ENCODE measurements around the gene HES4.

The HES4 gene

GRCh38 chr1:1004420-1004779 is 4.5 kb upstream of the HES4 start:
- TF ChIP-seq CTCF (conservative IDR thresholded peaks at IDR 0.05) (no peak), ZFX (IDR thresholded peaks at IDR 0.05) (no peak)
- peak overlapping the region; percentile 68 for H3K27ac ChIP-seq

- TF ChIP-seq ZFX (IDR thresholded peaks at IDR 0.05) (no peak), CTCF (conservative IDR thresholded peaks at IDR 0.05) (no peak)
- peak overlapping the region; percentile 68; the same call in 1 of the 2 replicates for H3K27ac ChIP-seq
Measured at GRCh38 chr1:1003618-1004419, 3.9 kb upstream of the HES4 start.

GRCh38 chr1:1001057-1001783 is 1.3 kb upstream of the HES4 start:
- H3K27ac ChIP-seq: peak overlapping the region; percentile 95
- TF ChIP-seq CTCF (conservative IDR thresholded peaks at IDR 0.05) (no peak), ZFX (IDR thresholded peaks at IDR 0.05) (0 out of 2 replicates have a peak, but pooled peaks have one; percentile 28)

- H3K27ac ChIP-seq: peak overlapping the region; percentile 95
- TF ChIP-seq CTCF (conservative IDR thresholded peaks at IDR 0.05) (no peak), ZFX (IDR thresholded peaks at IDR 0.05) (peak; percentile 68)
Measured at GRCh38 chr1:1000357-1001056, 610 bp upstream of the HES4 start.

GRCh38 chr1:998995-999724 is 737 bp downstream of the HES4 start:
- peak overlapping the region; percentile 95 for H3K27ac ChIP-seq

GRCh38 chr1:998745-998994 is 1.2 kb downstream of the HES4 start:
- TF ChIP-seq CTCF (conservative IDR thresholded peaks at IDR 0.05): no peak
- no peak for TF ChIP-seq ZFX (IDR thresholded peaks at IDR 0.05)
- peak overlapping the region; percentile 95 for H3K27ac ChIP-seq

More at GRCh38 chr1:998995-999724, 737 bp downstream of the HES4 start:
- 0 out of 2 replicates have a peak, but pooled peaks have one; percentile 31 for TF ChIP-seq ZFX (IDR thresholded peaks at IDR 0.05)
- TF ChIP-seq CTCF (conservative IDR thresholded peaks at IDR 0.05): no peak; the same call in 1 of the 2 replicates
